Tibial artery (tissue), 4 donors: ENCODE measurements around the gene AIG1.

Experiments
- DNase-seq, 2 donors: peaks; one replicate each; pipeline ENCODE4 v3.0.0-alpha.2; 2019
- H3K27ac ChIP-seq, 2 donors: fragments of 200-600 bp; sonication (generic) in 1 of 2; 1 replicate in 1 of 2; 2 replicates in 1 of 2; pipeline ENCODE4 v1.5.1; 2018 to 2019; ENCODE audit warnings: mild to moderate bottlenecking in 1 of 2
- H3K27me3 ChIP-seq, 2 donors: fragments of 200-600 bp; sonication (generic) in 1 of 2; one replicate each; pipeline versions ENCODE4 v1.5.1 to v1.6.0; 2016 to 2019
- H3K36me3 ChIP-seq, 3 donors: fragments of 200-600 bp; sonication (generic) in 2 of 3; one replicate each; pipeline ENCODE4 v1.5.1; 2016 to 2019; ENCODE audit warnings: mild to moderate bottlenecking in 2 of 3
- H3K4me1 ChIP-seq, 4 donors: fragments of 200-600 bp; sonication (generic) in 2 of 4; 1 replicate in 3 of 4; 2 replicates in 1 of 4; pipeline ENCODE4 v1.5.1; 2016 to 2019
- H3K4me3 ChIP-seq, 2 donors: fragments of 200-600 bp; sonication (generic) in 1 of 2; 1 replicate in 1 of 2; 2 replicates in 1 of 2; pipeline ENCODE4 v1.5.1; 2018 to 2019; ENCODE audit warnings: mild to moderate bottlenecking in 2 of 2
- H3K9me3 ChIP-seq, 3 donors: fragments of 200-600 bp; sonication (generic) in 1 of 3; one replicate each; pipeline ENCODE4 v1.5.1; 2016 to 2019
- CTCF ChIP-seq, 2 experiments: fragments of 200-600 bp in 1 of 2; fragments of 450-650 bp in 1 of 2; IDR thresholded peaks; one replicate each; pipeline ENCODE4 v1.5.1; 2017 to 2019; ENCODE audit warnings: antibody characterized with exemption in 2 of 2, mild to moderate bottlenecking in 1 of 2, moderate library complexity in 1 of 2
- intact Hi-C: fragments of 100-400 bp; cut with DNase I; formaldehyde crosslinking; loops from one replicate; pipeline ENCODE4 v1.15.0; 2023; ENCODE audit warnings: low total_unique reads

Gene AIG1

GRCh38 chr6:143160015-143160414, 99.3 kb downstream of the AIG1 start:
- H3K36me3 ChIP-seq = peaks cover 0 to 3% (median 0%) of the 10 kb centered on the region in 3 donors
- H3K4me3 ChIP-seq = no peak overlapping the region
- intact Hi-C loops = no loop called here
- DNase-seq = no peak
- no peaks in the 10 kb centered on the region for H3K27me3 ChIP-seq
- peaks cover 0 to 7% (median 2%) of the 10 kb centered on the region in 4 donors for H3K4me1 ChIP-seq
- no peaks in the 10 kb centered on the region for H3K9me3 ChIP-seq
- no peak for TF ChIP-seq CTCF (IDR thresholded peaks at IDR 0.05)
- H3K27ac ChIP-seq = no peak overlapping the region

GRCh38 chr6:143160439-143161220, 99.9 kb downstream of the AIG1 start:
- no peak for DNase-seq

GRCh38 chr6:143163621-143164020, 102.9 kb downstream of the AIG1 start:
- peaks cover 0 to 5% (median 0%) of the 10 kb centered on the region in 4 donors for H3K4me1 ChIP-seq
- TF ChIP-seq CTCF (IDR thresholded peaks at IDR 0.05) = no peak
- no peaks in the 10 kb centered on the region for H3K27me3 ChIP-seq
- intact Hi-C loops = no loop called here
- no peak overlapping the region for H3K27ac ChIP-seq
- no peak for DNase-seq
- peaks cover 0 to 19% (median 0%) of the 10 kb centered on the region in 3 donors for H3K36me3 ChIP-seq
- H3K9me3 ChIP-seq = no peaks in the 10 kb centered on the region
- H3K4me3 ChIP-seq = no peak overlapping the region

More at GRCh38 chr6:143160439-143161220, 99.9 kb downstream of the AIG1 start:
- H3K27ac ChIP-seq = no peak overlapping the region
- H3K36me3 ChIP-seq = peaks cover 0 to 6% (median 0%) of the 10 kb centered on the region in 3 donors
- no peaks in the 10 kb centered on the region for H3K27me3 ChIP-seq
- no peak for TF ChIP-seq CTCF (IDR thresholded peaks at IDR 0.05)
- no peaks in the 10 kb centered on the region for H3K9me3 ChIP-seq
- peaks cover 0 to 7% (median 2%) of the 10 kb centered on the region in 4 donors for H3K4me1 ChIP-seq
- intact Hi-C loops = no loop called here
- no peak overlapping the region for H3K4me3 ChIP-seq

- no peak for TF ChIP-seq CTCF (IDR thresholded peaks at IDR 0.05)
- intact Hi-C loops = no loop called here
- Histone ChIP-seq H3K4me1 (no peaks in the 10 kb centered on the region), H3K4me3 (no peak overlapping the region), H3K27ac (no peak overlapping the region), H3K9me3 (no peaks in the 10 kb centered on the region), H3K27me3 (no peaks in the 10 kb centered on the region), H3K36me3 (peaks cover 0 to 19% (median 0%) of the 10 kb centered on the region in 3 donors)
- DNase-seq = no peak
Measured at GRCh38 chr6:143164565-143165105, 103.9 kb downstream of the AIG1 start.

GRCh38 chr6:143165315-143165855, 104.7 kb downstream of the AIG1 start:
- Histone ChIP-seq H3K9me3 (no peaks in the 10 kb centered on the region), H3K27ac (no peak overlapping the region), H3K4me1 (no peaks in the 10 kb centered on the region), H3K36me3 (peaks cover 0 to 19% (median 0%) of the 10 kb centered on the region in 3 donors), H3K27me3 (no peaks in the 10 kb centered on the region), H3K4me3 (no peak overlapping the region)
- DNase-seq = no peak
- no peak for TF ChIP-seq CTCF (IDR thresholded peaks at IDR 0.05)
- intact Hi-C loops = no loop called here
